Thyroid gland (tissue), 4 donors: Measurements from ENCODE around the gene BTG1.

Experiments used
- CTCF ChIP-seq, 6 experiments: fragments of 200-600 bp in 3 of 6; fragments of 450-650 bp in 3 of 6; sonication (generic) in 3 of 6; IDR thresholded peaks; one replicate each; pipeline ENCODE4 v1.5.1; 2016 to 2019; ENCODE audit warnings: antibody characterized with exemption in 6 of 6, mild to moderate bottlenecking in 2 of 6, inconsistent platforms in 1 of 6, moderate library complexity in 1 of 6
- POLR2A ChIP-seq, 2 donors: fragments of 450-650 bp; IDR thresholded peaks; one replicate each; pipeline ENCODE4 v1.6.1; 2017; ENCODE audit warnings: antibody characterized with exemption in 2 of 2, mild to moderate bottlenecking in 2 of 2, moderate library complexity in 1 of 2

- TF ChIP-seq CTCF (IDR thresholded peaks at IDR 0.05) (no peak), POLR2A (IDR thresholded peaks at IDR 0.05) (no peak)
Observed at GRCh38 chr12:92142251-92142926, 3.3 kb downstream of the BTG1 start.
